BLaER1 (cell line): ENCODE results near the gene TMEM158.

ENCODE experiments used
- H3K27ac ChIP-seq: shearing (Covaris generic); formaldehyde crosslinking; 2 replicates; pipeline ENCODE4 v1.8.1; 2022
- H3K27me3 ChIP-seq: shearing (Covaris generic); formaldehyde crosslinking; 2 replicates; pipeline ENCODE4 v1.8.1; 2022
- H3K36me3 ChIP-seq: shearing (Covaris generic); formaldehyde crosslinking; 2 replicates; pipeline ENCODE4 v1.8.1; 2022
- H3K4me1 ChIP-seq: shearing (Covaris generic); formaldehyde crosslinking; 2 replicates; pipeline ENCODE4 v1.8.1; 2022
- H3K4me2 ChIP-seq: shearing (Covaris generic); formaldehyde crosslinking; 2 replicates; pipeline ENCODE4 v1.8.1; 2022
- H3K4me3 ChIP-seq: shearing (Covaris generic); formaldehyde crosslinking; 2 replicates; pipeline ENCODE4 v1.8.1; 2022
- H3K9ac ChIP-seq: shearing (Covaris generic); formaldehyde crosslinking; 2 replicates; pipeline ENCODE4 v1.8.1; 2022
- H3K9me3 ChIP-seq: shearing (Covaris generic); formaldehyde crosslinking; 2 replicates; pipeline ENCODE4 v1.8.1; 2022
- H4K20me1 ChIP-seq: shearing (Covaris generic); formaldehyde crosslinking; 2 replicates; pipeline ENCODE4 v1.8.1; 2022
- Cebpa-rat ChIP-seq: shearing (Covaris generic); IDR thresholded peaks from 2 replicates; pipeline ENCODE4 v1.8.1; 2022

The TMEM158 gene

DNA sequence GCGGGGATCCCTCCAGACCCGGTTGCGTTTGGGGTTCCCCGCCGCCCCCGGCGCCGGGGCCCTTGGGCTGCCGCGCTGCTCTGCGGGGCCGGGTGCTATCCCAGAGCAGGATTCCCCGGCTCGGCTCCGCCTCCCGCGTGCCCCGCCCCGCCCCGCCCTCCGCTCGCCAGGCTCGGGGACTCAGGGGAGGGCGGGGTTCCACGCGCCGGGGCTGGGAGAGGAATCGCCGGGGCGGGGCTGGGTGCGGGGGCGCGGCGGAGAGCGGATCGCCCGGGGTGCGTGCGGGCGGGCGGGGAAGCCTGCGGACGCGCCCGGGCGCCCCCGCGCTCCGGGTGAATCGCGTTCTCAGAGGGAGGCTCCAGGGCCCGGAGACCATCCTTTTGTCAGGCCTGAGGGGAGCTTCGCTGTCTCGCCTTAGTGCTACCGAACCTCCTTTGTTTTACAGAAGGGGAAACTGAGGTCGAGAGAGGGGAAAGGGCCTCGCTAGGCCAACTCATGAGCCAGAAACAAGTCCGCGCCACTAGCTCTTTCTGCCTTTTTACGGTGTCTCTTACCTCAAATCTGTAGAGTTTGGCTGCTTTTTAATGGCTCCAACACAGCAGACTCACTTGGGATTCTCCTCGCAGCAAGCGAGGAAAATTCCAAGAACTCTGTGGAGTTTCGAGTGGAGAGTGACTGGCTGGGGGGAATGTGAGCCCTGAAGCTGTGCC lies at the start of gene TMEM158:
Gene TMEM158, minus strand, starts transcription at position 82 of the 710 bp plus-strand sequence. CDS start 260 bp downstream, outside the sequence.
- no peak within 1 kb of the TSS for H3K27ac ChIP-seq
- peak within 1 kb of the TSS; percentile 75 for H3K4me3 ChIP-seq
- peaks cover 28% of the 10 kb centered on the region for H3K4me1 ChIP-seq
- H3K9ac ChIP-seq: 0 out of 2 replicates have a peak within 1 kb of the TSS, but pooled peaks have one; percentile 41
- H3K9me3 ChIP-seq: no peaks in the 10 kb centered on the region
- H3K4me2 ChIP-seq: peak within 1 kb of the TSS; percentile 100
- peaks cover 62% of the 10 kb centered on the region for H3K27me3 ChIP-seq
- H3K36me3 ChIP-seq: no peaks in the 10 kb centered on the region
- no peak for TF ChIP-seq Cebpa-rat
- peaks cover 28% of the 10 kb centered on the region for H4K20me1 ChIP-seq

DNA sequence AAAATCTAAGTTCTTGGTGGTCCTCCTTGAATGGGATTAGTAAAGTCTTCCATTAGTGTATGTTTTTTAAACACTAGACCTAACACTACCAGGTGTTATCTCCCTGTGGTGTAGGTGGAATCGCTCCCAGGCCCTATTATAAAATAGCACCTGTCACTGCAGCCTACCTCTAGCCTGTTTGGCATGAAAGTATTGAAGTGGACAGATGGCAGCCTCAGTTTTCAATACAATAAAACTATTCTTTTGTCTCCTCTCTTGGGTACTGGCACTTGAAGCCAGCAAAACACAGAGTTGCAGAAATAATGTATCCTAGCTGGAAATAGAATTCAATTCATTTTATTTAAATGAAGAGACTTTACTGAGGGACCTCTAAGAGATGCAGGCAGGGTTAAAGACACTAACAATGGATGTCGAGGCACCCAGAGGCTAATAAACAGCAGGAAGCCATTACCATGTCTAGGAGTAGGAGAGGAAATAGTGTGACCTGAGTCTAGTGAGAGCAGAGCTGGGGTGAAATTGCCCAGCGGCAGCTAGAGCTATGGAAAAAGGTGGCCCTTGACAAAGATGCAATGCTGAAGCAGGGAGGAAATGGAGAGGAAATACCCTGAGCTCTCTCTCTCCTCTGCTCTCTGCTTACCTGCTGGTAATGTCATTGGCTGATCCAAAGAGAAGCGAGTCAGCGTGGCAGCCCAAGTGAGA lies 49.1 kb upstream of the TMEM158 start:
- no peaks in the 10 kb centered on the region for H3K27me3 ChIP-seq
- H3K4me1 ChIP-seq: no peaks in the 10 kb centered on the region
- no peaks in the 10 kb centered on the region for H4K20me1 ChIP-seq
- H3K27ac ChIP-seq: no peak overlapping the region
- no peak overlapping the region for H3K4me3 ChIP-seq
- no peak overlapping the region for H3K4me2 ChIP-seq
- no peak for TF ChIP-seq Cebpa-rat
- H3K9me3 ChIP-seq: peaks cover 13% of the 10 kb centered on the region; the same call in 1 of the 2 replicates
- H3K36me3 ChIP-seq: no peaks in the 10 kb centered on the region
- no peak overlapping the region for H3K9ac ChIP-seq

DNA sequence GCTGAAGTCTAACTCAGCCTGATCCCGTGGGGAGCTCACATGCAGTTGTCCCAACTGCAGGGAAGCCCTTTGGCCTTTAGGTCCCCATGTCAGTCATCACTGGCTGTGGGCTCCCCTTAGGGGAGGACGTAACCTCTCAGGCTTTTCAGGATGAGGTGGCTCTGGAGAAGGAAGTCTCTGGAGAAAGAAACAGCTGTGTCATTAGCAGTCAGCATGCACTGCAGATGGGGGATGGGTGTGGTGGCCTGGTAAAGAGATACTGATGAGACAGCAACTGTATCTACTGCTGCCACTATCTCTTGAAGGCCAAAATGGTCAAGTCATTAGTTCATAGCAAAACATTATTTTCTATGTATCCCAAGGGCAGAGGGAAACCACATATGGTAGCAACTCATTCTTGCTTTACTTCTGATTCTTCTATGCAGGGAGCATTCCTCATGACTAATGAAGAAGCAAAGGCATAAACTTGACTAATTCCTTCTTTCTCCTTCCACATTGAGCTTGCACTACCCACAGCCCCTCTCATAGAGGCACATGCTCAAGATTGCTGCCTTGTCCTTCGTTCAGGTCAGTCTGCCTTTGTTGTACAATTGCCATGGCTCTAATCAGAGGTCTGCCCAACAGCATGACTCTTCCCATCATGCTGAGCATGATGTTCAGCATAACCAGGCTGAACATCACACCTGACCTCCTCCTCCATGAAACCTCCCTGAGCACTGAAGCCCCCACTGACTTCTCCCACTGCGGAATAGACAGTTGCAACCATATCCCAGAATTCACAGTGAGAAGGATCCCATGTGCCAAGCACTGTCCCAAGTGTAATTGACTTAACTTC lies 47.8 kb upstream of the TMEM158 start:
- H3K36me3 ChIP-seq: no peaks in the 10 kb centered on the region
- H3K4me1 ChIP-seq: no peaks in the 10 kb centered on the region
- TF ChIP-seq Cebpa-rat: no peak
- H3K4me2 ChIP-seq: no peak overlapping the region
- H3K27me3 ChIP-seq: no peaks in the 10 kb centered on the region
- H3K4me3 ChIP-seq: no peak overlapping the region
- no peak overlapping the region for H3K27ac ChIP-seq
- no peak overlapping the region for H3K9ac ChIP-seq
- peaks cover 13% of the 10 kb centered on the region; the same call in 1 of the 2 replicates for H3K9me3 ChIP-seq
- H4K20me1 ChIP-seq: no peaks in the 10 kb centered on the region

DNA sequence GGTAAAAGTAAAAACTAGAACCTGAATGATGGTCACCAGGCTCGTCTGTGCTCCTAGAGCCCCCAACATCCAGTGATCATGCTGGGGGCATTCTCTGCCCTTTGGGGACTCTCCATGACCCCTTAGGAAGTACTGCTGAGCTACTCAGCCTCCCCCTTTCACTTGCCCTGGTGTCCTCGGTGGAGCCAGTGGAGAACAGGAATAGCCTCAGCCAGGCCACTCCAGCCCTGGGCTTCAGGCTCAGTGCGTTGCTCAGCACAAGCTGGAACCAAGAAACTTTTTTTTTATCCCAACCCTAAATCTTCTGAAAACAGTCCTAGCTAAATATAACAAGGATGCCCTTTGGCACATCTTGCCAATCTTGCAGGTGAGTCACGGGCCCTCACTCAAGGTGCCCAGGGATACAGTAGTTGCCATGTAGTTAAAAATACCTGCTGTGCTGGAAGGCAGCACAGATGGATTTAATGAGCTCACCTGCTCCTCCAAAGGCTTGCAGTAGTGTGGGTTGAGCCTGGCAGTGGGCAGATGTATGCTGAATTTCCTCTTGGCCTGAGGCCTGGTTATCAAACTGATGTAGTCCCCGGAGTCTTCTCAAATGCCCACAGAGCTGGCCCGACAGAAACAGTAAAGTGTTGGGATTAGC lies 46.9 kb upstream of the TMEM158 start:
- Histone ChIP-seq H3K4me1 (no peaks in the 10 kb centered on the region), H3K36me3 (no peaks in the 10 kb centered on the region), H3K27ac (no peak overlapping the region), H4K20me1 (no peaks in the 10 kb centered on the region), H3K9me3 (peaks cover 13% of the 10 kb centered on the region; the same call in 1 of the 2 replicates), H3K9ac (no peak overlapping the region), H3K27me3 (no peaks in the 10 kb centered on the region), H3K4me2 (no peak overlapping the region), H3K4me3 (no peak overlapping the region)
- TF ChIP-seq Cebpa-rat: no peak

DNA sequence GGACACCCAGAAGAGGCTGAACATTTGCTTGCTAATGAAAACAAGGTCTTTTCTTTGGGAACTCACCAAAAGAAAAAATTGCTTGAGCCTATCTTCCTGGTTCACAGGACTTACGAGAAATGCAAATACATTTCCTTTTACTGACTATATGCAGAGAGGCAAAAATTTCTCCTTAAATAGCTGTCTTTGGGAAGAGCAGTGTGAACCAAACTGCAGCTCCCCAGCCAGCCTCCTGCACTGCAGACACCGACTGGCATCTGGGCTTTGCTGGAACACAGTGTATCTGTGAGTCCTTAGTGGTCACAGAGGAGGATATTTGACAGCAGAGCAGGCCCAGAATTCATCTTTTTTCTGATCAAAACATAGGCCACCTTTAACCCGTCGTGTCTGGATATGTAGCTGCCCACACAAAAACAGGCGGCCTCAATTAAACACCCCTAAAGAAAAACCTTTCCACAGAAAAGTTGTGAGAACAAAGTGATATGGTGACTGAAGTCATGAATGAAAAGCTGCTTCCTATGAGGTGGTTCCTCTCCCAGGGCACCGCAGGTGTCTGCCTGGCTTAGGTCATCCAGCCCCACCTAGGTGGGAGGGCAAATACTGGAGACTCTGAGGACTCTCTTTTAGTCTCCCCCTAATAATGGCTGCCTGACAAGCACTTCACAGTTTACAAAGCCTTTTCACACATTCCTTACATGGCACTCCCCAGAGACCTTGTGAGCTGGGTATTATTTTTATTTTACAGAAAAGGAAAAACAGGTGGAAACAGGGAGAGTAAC lies 46.1 kb upstream of the TMEM158 start:
- no peak overlapping the region for H3K4me2 ChIP-seq
- no peaks in the 10 kb centered on the region for H4K20me1 ChIP-seq
- H3K27ac ChIP-seq: no peak overlapping the region
- TF ChIP-seq Cebpa-rat: no peak
- no peaks in the 10 kb centered on the region for H3K4me1 ChIP-seq
- no peak overlapping the region for H3K9ac ChIP-seq
- no peaks in the 10 kb centered on the region for H3K36me3 ChIP-seq
- peaks cover 8% of the 10 kb centered on the region; the same call in 1 of the 2 replicates for H3K9me3 ChIP-seq
- H3K4me3 ChIP-seq: no peak overlapping the region
- no peaks in the 10 kb centered on the region for H3K27me3 ChIP-seq

DNA sequence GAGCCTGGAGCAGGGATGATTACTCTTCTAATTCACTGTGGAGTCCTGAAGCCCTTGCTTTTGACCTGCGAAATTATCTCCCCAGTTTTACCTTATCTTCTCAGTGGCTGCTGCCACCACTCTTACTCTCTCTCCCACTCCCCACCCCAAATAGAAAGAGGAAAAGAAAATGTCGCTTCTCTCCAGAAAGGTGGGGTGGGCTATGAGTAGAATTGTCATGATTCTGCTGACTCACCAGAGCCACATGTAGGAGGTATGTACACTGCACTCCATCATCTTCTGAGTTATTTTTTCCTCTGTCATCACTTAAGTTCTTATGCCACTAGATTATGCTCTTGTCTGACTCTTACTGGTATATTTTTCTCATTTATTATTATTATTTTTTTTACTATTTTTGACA lies 43.9 kb upstream of the TMEM158 start:
- Histone ChIP-seq H3K4me2 (no peak overlapping the region), H3K4me3 (no peak overlapping the region), H3K36me3 (no peaks in the 10 kb centered on the region), H3K27me3 (no peaks in the 10 kb centered on the region), H3K9ac (no peak overlapping the region), H3K27ac (no peak overlapping the region), H3K9me3 (no peaks in the 10 kb centered on the region), H4K20me1 (no peaks in the 10 kb centered on the region), H3K4me1 (no peaks in the 10 kb centered on the region)
- no peak for TF ChIP-seq Cebpa-rat

DNA sequence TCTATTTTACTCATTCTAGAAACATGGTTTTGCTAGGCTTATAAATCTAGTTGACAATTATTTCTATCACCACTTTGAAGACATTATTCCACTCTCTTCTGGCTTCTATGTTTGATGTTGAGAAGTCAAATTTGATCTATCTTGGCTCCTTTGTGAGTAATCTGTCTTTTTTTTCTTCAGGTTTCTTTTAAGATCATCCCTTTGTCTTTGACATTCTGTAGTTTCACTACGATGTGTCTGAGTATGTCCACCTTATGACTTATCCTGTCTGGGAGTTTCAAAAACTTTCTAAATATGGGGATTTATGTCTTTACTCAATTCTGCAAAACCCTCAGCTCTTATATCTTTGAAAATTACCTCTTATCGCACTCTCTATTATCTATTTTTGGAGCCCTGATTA lies 41.0 kb upstream of the TMEM158 start:
- no peaks in the 10 kb centered on the region for H4K20me1 ChIP-seq
- no peak for TF ChIP-seq Cebpa-rat
- H3K4me3 ChIP-seq: no peak overlapping the region
- H3K27me3 ChIP-seq: no peaks in the 10 kb centered on the region
- H3K36me3 ChIP-seq: no peaks in the 10 kb centered on the region
- no peak overlapping the region for H3K4me2 ChIP-seq
- H3K9ac ChIP-seq: no peak overlapping the region
- no peak overlapping the region for H3K27ac ChIP-seq
- no peaks in the 10 kb centered on the region for H3K4me1 ChIP-seq
- no peaks in the 10 kb centered on the region for H3K9me3 ChIP-seq

DNA sequence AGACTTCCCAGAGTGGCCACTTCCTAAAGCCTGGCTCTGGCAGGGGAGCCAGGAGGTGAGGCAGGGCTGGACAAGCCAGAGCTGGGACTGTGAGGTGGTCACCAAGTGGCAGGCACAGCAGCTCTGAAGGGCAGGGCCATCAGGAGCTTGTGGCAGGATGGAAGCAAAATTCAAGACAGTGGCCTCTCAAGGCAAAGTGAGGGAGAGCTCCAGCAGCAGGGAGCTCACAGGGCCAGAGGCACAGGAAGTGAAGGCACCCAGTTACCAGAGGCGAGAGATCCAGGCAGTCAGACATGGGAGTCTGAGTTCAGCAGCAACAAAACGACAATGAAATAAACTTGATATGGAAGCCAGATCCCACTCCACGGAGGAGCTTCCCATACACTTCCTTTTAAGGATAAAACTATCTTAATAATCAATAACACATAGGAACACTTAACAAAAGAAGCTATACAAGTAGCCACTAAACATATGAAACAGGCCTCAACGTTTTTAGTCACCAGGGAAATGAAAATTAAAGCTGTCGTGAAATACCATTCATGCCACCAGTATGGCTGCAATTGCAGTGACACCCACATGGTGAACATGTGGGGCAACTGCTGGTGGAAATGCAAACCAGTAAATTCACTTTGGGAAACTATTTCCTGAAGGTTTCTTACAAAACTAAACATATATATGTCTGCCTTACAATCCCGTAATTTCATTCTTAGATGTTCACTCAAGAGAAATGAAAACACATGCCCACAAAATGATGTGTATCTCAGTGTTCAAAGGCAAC lies 35.4 kb upstream of the TMEM158 start:
- no peaks in the 10 kb centered on the region for H3K9me3 ChIP-seq
- H3K27ac ChIP-seq: no peak overlapping the region
- no peaks in the 10 kb centered on the region for H3K4me1 ChIP-seq
- H3K36me3 ChIP-seq: no peaks in the 10 kb centered on the region
- H4K20me1 ChIP-seq: no peaks in the 10 kb centered on the region
- H3K27me3 ChIP-seq: no peaks in the 10 kb centered on the region
- no peak overlapping the region for H3K9ac ChIP-seq
- H3K4me2 ChIP-seq: no peak overlapping the region
- no peak for TF ChIP-seq Cebpa-rat
- no peak overlapping the region for H3K4me3 ChIP-seq
